MM.1S (cell line): ENCODE measurements around the gene CDH20.

Source experiments
- EZH2phosphoT487 ChIP-seq: fragments of 300-600 bp; sonication (generic); IDR thresholded peaks from 2 replicates; pipeline ENCODE4 v1.6.1; 2018; ENCODE audit warnings: antibody characterized with exemption, low read length
- TF ChIP-seq, protein P1 (sequence below): fragments of 300-600 bp; sonication (generic); IDR thresholded peaks from 2 replicates; pipeline ENCODE4 v1.5.1; 2016; ENCODE audit warnings: antibody characterized with exemption, low read length, mixed read lengths

DNA sequence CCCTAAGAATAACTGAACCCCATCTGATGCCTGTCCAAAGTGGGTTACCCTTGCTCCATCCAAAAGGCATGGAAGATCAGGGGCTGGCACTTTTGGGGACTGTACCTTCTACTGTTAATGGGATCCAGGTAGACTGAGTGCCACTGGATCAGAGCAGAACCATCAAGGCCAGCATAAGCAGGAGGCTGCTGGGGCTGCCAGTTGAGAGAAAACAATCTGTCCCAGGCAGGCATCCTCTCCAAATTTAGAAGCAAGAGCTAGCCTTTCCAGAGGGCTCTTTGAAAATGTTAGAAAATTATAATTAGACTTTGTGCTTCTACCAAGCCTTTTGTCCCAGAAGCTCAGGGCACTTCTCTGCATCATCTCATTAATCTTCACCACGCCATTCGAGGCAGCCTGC is 245.6 kb downstream of the CDH20 start:
- TF ChIP-seq, protein P1, sequence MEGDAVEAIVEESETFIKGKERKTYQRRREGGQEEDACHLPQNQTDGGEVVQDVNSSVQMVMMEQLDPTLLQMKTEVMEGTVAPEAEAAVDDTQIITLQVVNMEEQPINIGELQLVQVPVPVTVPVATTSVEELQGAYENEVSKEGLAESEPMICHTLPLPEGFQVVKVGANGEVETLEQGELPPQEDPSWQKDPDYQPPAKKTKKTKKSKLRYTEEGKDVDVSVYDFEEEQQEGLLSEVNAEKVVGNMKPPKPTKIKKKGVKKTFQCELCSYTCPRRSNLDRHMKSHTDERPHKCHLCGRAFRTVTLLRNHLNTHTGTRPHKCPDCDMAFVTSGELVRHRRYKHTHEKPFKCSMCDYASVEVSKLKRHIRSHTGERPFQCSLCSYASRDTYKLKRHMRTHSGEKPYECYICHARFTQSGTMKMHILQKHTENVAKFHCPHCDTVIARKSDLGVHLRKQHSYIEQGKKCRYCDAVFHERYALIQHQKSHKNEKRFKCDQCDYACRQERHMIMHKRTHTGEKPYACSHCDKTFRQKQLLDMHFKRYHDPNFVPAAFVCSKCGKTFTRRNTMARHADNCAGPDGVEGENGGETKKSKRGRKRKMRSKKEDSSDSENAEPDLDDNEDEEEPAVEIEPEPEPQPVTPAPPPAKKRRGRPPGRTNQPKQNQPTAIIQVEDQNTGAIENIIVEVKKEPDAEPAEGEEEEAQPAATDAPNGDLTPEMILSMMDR: no peak
- no peak for TF ChIP-seq EZH2phosphoT487
